HG03565 (cell line): ENCODE data around the gene NGDN.
"Not testable (repeated sequence)": the region's sequence is repeated elsewhere in the genome, so short reads cannot be mapped to it uniquely, and the experiment has no call there.

Experiments
- ATAC-seq: cut with Tn5 transposase; IDR thresholded peaks from one replicate; pipeline ENCODE4 v1.9.1; 2021; ENCODE audit warnings: mild to moderate bottlenecking, moderate library complexity; ENCODE audit not compliant: unreplicated experiment

Gene NGDN, protein sequence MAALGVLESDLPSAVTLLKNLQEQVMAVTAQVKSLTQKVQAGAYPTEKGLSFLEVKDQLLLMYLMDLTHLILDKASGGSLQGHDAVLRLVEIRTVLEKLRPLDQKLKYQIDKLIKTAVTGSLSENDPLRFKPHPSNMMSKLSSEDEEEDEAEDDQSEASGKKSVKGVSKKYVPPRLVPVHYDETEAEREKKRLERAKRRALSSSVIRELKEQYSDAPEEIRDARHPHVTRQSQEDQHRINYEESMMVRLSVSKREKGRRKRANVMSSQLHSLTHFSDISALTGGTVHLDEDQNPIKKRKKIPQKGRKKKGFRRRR

DNA sequence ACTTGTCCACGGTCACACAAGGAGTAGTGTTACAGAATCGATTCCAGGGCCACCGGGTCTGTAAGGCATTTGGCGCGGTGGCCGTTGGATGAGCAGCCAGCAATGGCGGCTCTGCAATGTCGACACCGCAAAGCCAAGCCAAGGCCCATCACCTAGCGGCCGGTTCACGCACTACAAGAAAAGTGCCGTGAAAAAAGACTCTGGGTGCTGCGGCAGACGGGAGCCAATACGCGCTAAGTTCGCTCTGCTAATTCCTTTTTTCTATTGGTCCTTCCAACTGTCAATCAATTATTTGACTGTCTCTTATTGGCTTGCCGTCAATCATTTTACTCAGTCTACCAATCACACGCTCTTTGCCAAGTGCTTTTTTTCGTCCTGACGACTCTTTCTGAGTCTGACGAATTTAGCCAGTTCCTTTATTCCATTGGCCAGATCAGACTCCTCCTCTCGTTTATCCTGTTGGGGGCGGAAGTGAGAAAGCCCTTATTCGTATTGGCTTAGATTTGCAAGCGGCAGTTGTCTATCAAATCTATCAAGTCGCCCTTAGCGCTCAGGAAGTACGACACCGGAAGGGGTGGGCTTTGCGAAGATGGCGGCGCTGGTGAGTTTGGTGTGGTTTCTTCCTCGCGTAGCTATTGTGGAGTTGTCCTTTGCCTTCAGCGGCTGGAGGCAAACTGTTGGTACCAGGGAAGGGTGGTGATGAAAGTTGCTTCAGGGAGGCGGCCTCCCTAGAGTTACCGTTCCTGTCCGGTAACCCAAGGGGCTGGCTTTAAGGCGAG, at the start of gene NGDN:
TSS of gene NGDN (plus strand) at position 577 of the 779 bp plus-strand sequence. CDS start at position 590, 13 bp downstream.
- peak; percentile 93 for ATAC-seq

DNA sequence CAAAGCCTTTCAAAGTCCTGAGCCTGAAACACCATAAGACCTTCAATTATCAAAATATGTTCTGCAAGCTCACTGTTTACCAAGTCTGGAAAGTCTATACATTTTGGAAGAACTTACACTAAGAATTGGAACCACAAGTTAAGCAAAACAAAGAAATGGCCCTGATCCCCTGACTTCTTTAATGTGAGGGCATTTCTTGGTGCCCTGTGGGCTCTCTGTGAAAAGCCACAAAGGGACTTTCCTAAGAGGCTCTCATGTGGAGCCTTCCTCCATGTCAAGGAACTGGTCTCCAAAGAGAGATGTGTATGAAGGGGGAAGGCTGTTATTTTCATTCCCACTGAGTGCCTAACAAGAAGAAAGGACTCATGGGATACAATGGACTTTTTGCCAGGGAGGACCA, 47.9 kb upstream of the NGDN start:
- ATAC-seq: no peak

DNA sequence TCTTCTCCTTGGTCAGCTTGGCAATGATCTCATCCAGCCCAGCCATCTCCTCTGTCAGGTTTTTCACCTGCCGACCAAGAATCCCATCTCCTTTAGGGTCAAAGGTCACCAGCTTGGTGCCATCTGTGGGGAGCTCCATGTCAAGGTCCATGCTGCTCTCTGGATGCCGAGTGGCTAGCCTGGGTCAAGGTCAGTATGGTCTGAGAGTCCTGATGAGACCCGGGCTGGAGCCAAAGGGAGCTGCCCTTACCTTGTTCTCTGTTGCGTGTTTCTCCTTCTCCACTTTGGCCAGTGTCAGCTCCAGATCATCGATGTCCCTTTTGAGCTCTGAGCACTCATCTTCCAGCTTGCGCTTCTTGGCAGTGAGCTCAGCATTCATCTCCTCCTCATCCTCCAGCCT, 45.8 kb upstream of the NGDN start:
- ATAC-seq: no peak

DNA sequence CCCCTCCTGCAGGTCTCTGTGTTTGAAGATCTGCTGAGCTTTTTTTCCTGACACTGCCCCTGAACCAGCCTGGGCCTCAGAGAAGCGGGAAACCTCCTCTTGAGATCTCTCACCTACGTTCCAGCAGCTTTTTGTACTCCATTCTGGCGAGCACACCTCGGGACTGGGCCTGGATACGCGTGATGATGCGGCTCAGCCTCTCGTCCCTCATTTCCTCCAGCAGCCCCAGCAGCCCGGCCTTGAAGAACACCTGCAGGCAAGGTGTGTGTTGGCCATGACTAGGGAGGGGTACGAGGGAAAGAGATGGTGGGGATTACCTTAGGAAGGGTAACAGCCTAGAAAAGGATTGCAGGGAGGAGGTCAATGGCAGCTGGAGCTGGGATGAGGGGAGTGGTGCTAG, 44.3 kb upstream of the NGDN start:
- ATAC-seq: no peak

DNA sequence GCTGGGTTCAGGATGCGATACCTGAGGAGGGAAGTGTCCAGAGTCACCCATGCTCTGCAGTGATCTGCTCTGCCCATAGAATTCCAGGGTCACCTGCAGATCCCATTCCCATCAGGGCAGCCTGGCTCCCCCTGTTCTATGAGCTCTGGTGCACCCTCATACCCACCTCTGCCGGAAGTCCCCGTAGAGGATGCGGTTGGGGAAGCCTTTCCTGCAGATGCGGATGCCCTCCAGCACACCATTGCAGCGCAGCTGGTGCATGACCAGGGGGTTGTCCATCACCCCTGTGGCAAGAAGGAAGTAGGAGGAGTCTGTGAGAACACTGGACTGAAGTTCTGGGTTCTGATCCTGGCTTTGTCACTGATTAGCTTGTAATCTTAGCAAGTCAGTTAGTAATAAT, 43.7 kb upstream of the NGDN start:
- ATAC-seq: not testable (repeated sequence)

DNA sequence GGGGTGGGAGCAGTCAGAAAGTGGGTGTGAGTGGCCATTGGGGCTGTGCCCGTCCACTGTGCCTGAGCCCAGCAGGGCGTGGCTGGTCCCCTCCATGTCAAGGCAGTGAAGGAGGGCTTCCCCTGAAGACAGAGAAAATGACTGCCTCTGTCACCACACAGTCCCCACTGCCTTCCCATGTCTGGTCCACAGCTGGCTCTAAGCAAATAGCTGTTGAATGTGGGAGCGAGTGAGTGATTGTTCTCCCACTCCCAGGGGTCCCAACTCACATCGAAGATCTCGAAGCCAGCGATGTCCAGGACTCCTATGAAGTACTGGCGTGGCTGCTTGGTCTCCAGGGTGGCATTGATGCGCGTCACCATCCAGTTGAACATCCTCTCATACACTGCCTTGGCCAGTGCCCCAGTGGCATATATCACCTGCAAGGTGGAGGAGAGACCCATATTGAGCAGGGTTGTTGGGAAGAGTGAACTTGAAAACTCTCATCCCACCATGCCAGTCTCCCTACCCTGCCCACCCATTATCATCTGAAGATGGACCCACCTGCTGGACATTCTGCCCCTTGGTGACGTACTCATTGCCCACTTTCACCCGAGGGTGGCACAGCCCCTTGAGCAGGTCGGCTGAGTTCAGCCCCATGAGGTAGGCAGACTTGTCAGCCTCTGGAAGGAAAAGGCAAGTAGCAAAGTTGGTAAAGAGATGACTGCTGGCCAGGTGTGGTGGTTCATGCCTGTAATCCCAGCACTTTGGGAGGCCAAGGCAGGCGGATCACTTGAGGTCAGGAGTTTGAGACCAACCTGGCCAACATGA, 40.6 kb upstream of the NGDN start:
- no peak for ATAC-seq

DNA sequence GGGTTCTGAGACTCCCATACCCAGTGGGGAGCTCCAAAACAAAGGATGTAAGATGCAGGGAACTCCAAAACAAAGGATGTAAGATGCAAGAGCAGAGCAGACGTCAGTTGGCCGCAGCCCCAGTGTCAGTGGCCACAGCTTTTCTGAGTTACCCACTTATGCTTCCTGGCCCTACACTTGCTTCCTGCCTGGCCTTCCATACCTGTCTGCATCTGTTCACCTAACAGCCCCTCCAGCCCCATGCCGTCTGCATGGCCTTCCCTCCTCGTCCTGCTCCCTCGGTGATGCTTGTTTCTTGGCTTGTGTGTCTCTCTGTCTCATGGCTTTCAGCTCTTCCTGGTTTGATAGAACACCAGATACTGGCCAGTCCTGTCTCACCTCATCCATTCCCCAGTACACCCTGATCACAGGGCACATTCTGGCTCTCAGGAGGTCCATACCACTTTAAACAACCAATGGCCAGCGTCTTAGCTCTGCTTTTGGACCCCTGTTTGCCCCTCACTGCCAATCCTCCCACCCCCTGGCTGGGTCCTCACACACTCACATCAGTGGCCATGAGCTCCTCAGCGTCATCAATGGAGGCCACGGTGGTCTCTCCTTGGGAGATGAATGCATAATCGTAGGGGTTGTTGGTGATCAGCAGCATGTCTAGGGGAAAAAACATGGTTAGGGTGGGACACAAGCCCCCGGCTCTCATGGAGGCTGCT, 39.3 kb upstream of the NGDN start:
- ATAC-seq: no peak

DNA sequence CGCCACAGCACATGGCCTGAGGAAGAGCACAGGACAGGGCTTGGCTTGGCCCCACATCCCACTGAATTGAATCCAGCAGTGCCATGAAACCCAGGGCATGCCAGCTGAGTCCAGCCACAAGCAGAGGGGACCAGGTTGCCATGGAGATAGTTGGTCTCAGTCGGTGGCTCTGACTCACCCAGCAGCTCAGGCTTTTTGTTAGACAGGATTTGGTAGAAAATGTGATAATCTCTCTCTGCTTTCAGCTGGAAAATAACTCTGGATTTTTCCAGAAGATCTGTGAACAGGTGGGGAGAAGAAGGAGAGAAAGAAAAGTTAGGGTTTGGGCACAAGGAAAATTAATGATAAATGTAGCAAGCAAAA, 38.8 kb upstream of the NGDN start:
- ATAC-seq: no peak

DNA sequence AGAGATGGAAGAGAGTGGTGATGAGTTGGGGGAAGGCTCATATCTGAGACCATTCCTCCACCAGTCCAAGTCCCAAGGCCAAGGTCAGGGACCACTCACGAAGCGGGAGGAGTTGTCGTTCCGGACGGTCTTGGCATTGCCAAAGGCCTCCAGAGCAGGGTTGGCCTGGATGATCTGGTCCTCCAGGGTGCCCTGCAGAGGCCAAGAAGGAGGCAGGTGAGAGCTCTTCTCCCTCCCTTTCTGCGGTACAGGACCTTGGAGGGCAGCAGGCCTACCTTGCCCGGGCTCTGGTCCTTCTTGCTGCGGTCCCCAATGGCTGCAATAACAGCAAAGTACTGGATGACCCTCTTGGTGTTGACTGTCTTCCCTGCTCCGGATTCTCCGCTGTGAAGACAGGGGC, 38.0 kb upstream of the NGDN start:
- no peak for ATAC-seq

DNA sequence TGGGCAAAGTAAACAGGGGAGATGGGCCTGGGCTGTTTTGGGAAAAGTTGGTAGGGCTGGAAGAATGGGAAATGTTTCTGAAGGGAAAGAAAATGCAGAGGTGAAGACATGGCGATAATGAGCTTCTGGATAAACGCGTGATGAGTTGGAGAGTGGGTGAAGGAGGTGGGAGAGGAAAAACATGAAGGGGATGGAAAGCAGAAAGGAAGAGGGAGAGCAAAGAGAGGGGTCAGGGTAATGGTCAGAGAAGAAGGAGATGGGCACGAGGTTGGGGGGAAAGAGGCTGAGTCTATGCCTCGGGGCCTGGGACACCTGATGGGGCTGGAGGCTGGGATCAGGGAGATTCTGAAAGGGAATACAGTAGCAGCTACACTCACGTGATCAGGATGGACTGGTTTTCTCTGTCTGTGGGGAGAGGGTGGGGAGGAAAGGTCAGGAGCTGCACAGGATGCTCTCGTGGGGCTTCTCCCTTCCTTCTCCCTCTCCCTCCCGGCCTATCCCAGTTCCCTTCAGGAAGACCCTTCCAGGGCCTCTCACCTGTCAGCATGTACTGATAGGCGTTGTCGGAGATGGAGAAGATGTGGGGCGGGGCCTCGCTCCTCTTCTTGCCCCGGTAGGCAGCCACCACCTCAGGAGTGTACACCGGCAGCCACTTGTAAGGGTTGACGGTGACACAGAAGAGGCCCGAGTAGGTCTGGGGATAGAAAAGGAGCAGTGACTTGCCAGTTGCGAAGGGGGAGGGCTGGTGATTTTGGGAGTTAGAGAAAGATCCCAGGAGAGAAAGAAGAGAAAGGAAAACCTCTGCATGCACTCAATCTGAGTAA, 37.2 kb upstream of the NGDN start:
- no peak for ATAC-seq

DNA sequence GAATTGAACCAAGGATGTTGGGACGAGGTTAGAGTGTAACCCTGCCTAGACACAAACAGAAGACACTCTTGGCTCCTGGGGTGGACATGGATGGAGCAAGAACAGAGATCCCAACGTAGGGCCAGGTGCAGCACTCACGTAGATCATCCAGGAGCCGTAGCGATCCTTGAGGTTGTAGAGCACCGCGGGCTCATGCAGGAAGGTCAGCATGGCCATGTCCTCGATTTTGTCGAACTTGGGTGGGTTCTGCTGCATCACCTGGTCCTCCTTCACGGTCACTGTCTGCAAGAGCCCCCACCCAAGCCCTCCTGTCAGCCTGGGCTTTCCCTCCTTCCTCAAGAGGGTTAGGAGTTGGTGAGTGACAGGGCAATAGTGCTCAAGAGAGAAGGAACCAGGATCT, 36.6 kb upstream of the NGDN start:
- no peak for ATAC-seq

DNA sequence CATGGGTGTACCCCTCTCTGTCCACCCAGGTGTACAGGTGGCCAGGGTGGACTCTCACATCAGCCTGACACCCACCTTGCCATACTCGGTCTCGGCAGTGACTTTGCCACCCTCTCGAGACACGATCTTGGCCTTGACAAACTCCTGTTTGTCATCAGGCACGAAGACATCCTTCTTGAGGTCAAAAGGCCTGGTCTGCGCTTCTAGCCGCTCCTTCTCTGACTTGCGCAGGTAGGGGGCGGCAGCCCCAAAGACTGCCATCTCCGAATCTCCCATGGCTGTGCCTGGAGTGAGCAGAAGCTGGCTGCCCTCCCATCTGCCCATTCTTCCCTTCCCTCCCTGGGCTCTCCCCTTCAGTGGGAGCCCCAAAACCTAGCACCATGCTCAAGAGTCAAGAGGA, 36.0 kb upstream of the NGDN start:
- ATAC-seq: no peak

DNA sequence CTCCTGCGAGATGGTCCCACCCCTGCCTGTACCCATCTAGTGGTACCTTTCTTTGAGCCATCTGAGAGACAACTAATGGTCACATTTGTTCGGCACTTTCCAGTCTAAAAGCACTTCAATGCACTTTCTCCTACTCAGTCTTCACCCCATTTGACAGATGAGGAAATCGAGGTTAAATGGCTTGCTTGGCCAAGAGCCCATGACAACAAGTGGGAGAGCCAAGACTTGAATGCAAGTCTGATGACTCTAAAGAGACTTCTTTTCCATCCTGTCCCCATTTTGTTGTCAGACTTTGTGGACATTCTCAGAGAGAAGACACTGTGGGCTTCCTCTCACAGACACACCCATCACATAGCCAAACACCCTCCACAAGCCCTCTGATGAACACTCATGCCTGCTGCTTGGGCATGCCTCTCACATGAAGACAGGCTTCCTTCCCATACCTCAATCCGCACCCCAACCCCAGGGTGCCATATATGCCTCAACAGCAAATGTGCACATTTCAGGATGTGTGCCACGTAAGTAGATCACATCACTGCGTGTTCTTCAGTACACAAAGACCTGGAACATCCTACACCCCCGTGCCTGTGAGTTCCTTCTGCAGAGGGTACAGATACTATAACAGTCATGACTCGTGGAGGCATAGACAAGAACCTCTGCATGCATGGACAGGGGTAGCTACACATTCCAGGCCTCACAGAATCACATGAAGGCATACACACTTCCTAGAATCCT, 34.8 kb upstream of the NGDN start:
- no peak for ATAC-seq

DNA sequence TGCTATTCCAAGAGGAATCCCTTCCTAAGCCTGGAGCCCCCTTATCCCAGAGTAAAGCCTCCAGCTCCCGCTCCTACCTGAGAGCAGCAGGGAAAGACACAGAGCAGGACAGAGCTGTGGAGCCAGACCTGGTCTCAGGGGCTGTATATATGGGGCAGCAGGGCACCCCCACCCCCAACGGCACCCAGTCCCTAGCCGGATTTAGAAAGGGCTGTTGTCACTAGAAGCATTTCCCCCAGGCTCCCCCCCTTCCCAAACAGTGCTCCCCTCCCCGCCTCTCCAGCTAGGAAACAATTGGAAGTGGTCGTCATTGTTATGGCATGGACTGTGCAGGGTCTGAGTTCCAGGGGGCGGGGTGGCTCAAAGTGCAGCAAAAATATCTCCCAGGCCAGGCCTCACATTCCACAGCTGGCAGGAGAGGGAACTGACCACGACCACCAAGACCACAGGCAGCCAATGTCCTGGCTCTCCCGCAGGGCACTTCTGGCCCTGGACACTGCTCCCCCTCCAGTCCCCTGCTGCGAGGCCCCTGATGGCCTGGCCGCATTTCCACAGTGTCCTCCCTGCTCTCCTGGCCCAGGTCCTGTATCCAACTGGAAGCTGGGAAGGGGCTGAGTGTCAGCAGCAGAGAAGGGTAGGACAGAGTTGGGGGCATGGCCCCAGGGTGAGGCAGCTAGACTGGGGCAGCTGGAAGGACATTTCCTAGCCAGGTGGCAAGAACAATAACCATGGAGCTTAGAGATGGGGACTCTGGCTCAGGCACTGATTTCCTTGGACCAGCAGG, 33.8 kb upstream of the NGDN start, which contains the start of gene MYH7:
TSS of gene MYH7 (minus strand) at position 118 of the 784 bp plus-strand sequence. CDS start 1,928 bp downstream, outside the sequence.
- ATAC-seq: no peak

DNA sequence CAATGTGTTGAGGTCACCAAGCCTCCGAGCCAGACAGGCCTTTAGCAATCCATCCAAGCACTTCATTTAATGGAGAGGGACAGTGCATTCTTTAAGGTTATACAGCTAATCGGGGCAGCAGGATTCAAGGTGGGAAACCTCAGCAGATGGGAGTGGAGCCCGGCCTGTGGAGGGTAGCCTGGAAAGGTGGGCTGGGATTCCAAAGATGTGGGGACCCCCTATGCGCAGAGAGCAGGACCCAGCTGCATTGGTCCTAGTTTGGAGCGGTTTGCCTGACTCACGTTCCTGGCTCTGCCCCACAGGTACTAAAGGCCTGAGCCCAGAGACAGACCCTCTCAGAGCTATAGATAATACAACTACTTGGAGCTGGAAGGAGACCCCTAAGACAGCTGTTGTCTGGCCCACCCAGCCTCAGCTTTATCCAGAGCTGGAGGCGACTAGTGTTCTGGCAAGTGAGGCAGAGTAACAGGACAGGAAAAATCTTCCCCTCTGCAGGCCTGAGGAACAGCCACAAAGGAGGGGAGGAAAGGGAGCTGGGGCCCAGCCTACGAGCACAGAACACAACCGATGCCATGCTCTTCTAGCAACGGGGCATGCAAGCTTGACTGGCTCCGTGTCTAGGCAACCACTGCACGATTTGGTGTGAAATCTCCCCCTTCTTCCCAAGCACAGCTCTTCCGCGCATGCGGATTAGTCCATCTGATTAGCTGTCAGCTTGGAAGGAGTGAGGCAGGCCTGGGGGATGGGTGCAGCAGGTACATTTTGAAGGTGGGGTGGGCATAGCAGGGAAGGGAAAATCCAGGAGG, 33.0 kb upstream of the NGDN start:
- no peak for ATAC-seq

DNA sequence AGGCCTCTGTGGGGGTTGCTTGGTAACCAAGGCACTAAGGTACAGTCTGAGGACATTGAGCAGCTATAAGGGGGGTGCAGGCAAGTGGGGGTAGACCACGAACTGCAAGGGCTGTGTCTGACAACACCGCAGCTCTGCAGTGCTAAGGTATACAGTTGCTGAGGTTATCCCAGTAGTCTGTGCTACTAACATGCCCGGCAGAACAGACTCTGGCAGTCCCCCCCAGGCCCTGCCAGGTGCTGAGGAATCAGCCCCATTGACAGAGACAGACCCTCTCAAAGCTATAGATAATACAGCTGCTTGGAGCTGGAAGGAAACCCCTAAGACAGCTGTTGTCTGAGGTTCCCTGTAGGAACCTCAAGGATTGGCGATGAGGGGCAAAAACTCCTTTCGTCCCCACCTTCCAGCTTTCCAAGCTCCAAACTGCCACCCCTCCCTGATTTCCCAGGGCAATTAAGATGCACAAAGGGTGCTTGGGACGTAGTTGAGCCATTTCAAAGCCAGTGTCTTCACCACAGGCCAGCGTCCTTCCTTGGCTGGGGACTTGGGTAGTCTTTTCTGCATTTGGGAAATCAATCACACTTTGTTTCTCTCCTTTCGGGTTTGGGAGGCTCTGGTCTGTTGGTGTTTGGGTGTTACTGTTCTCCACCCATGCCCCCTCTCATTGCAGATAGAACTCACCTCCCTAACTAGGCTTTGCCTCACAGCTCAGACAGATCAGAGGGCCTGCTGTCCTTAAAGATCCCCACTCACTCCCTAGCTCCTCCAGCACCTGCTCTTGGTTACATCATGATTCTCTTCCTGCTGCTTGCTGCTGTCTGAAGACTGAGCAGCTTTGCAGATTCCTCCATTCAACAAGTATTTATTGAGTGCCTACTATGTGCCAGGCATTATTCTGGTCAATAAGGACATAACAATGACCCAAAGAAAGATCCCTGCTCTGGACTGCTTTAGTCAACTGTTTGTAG, 32.1 kb upstream of the NGDN start:
- ATAC-seq: no peak
